KG1 (cell line): Measurements from ENCODE around the gene DCUN1D2.

Experiments
- DNase-seq: peaks from one replicate; lab custom pipeline; 2025; lab: John Stamatoyannopoulos, UW

Gene DCUN1D2

GRCh38 chr13:113422807-113423519 is 67.5 kb downstream of the DCUN1D2 start:
- no peak for DNase-seq

GRCh38 chr13:113421673-113422270 is 68.7 kb downstream of the DCUN1D2 start:
- no peak for DNase-seq

- DNase-seq, result no peak
These were observed 69.5 kb downstream of the DCUN1D2 start for GRCh38 chr13:113420833-113421600.

- DNase-seq, result no peak
These were observed 70.3 kb downstream of the DCUN1D2 start for GRCh38 chr13:113420232-113420631.

- DNase-seq, result no peak
These were observed 70.8 kb downstream of the DCUN1D2 start for GRCh38 chr13:113419531-113420193.

GRCh38 chr13:113418722-113419049 is 71.8 kb downstream of the DCUN1D2 start:
- DNase-seq, result no peak

GRCh38 chr13:113417836-113418721 is 72.4 kb downstream of the DCUN1D2 start:
- DNase-seq, result no peak

- no peak for DNase-seq
These were observed 73.3 kb downstream of the DCUN1D2 start for GRCh38 chr13:113417008-113417751.

- no peak for DNase-seq
These were observed 74.7 kb downstream of the DCUN1D2 start for GRCh38 chr13:113415825-113416224.

- no peak for DNase-seq
These were observed 75.5 kb downstream of the DCUN1D2 start for GRCh38 chr13:113415032-113415431.

GRCh38 chr13:113414335-113414734 is 76.2 kb downstream of the DCUN1D2 start:
- DNase-seq, result no peak

GRCh38 chr13:113413898-113414282 is 76.6 kb downstream of the DCUN1D2 start:
- no peak for DNase-seq

- DNase-seq, result no peak
These were observed 77.2 kb downstream of the DCUN1D2 start for GRCh38 chr13:113413178-113413897.

- no peak for DNase-seq
These were observed 78.1 kb downstream of the DCUN1D2 start for GRCh38 chr13:113412440-113412839.

GRCh38 chr13:113411216-113412023 is 79.1 kb downstream of the DCUN1D2 start:
- DNase-seq, result no peak

- DNase-seq, result no peak
These were observed 79.9 kb downstream of the DCUN1D2 start for GRCh38 chr13:113410472-113411201.

GRCh38 chr13:113408562-113408961 is 81.9 kb downstream of the DCUN1D2 start:
- no peak for DNase-seq

- no peak for DNase-seq
These were observed 82.7 kb downstream of the DCUN1D2 start for GRCh38 chr13:113407531-113408393.
